Type B pancreatic cell (in vitro differentiated cells): ENCODE data around the gene TSC2. TPM values are rescaled to one million over a fixed set of nuclear protein-coding genes. Genes with fewer than 3 reads are reported as not detected.
"Not testable (repeated sequence)": the region's sequence is repeated elsewhere in the genome, so short reads cannot be mapped to it uniquely, and the experiment has no call there.

Source experiments
- DNase-seq: peaks from one replicate; pipeline ENCODE4 v3.0.0; 2021; ENCODE audit warnings: mixed read lengths; ENCODE audit not compliant: unreplicated experiment; ENCODE audit errors: extremely low spot score
- H3K27ac Mint-ChIP-seq: 2 replicates; pipeline ENCODE4 v1.8.0; 2021; ENCODE audit warnings: mild to moderate bottlenecking, mixed read lengths
- H3K27me3 Mint-ChIP-seq: 2 replicates; pipeline ENCODE4 v1.8.0; 2021; ENCODE audit warnings: mixed read lengths
- H3K36me3 Mint-ChIP-seq: 2 replicates; pipeline ENCODE4 v1.8.0; 2021; ENCODE audit warnings: mixed read lengths
- H3K4me1 Mint-ChIP-seq: one replicate; pipeline ENCODE4 v1.8.0; 2021; ENCODE audit warnings: mixed read lengths; ENCODE audit not compliant: unreplicated experiment
- H3K4me3 Mint-ChIP-seq: 2 replicates; pipeline ENCODE4 v1.8.0; 2021; ENCODE audit warnings: mild to moderate bottlenecking, mixed read lengths
- H3K9me3 Mint-ChIP-seq: 2 replicates; pipeline ENCODE4 v1.8.0; 2021; ENCODE audit warnings: mixed read lengths
- microRNA-seq: library from miRNA; unstranded; fragments of <30 nt; microRNA quantifications from one replicate; pipeline ENCODE4, GENCODE V29; 2020
- total RNA-seq: library from RNA; stranded (reverse); gene quantifications from 2 replicates; pipeline ENCODE4 v1.2.1, GENCODE V29; 2021; ENCODE audit warnings: low replicate concordance

The TSC2 gene
- total RNA-seq, 1 donor from 2014 or later, result 208 TPM

DNA sequence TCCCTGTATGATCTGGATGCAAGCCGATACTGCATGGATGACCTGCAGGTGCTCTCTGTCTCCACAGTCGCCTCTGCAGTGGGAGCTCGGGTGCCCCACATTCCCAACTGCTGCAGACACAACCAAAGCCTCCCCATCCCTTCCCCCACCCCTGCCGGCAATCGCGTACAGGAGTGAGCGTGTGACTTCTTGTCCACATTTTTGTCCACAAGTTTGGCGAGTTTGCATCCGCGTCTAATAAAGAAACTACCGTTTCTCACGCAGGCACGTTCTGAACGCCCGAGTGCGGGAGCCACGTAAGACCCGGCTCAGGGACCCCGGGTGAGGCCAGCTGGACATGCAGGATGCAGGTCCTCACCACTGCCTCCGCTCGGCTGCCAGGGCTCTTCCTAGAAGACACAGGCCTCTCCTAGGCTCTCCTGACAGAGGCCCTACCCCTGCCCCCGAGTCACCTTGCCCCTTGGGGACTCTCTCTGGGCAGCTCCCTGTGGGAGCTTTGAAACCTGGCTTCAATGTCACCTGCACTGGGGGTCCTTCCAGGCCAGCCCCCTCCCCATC is 82.2 kb downstream of the TSC2 start:
- Mint-ChIP-seq H3K27ac (peak overlapping the region; percentile 72), H3K4me3 (peak overlapping the region; percentile 60)
- H3K4me1 Mint-ChIP-seq, H3K9me3 Mint-ChIP-seq, H3K27me3 Mint-ChIP-seq, DNase-seq, H3K36me3 Mint-ChIP-seq: not testable (repeated sequence)

- not testable (repeated sequence) for DNase-seq, H3K27ac Mint-ChIP-seq, H3K36me3 Mint-ChIP-seq, H3K27me3 Mint-ChIP-seq, H3K4me1 Mint-ChIP-seq, H3K4me3 Mint-ChIP-seq, H3K9me3 Mint-ChIP-seq
Observed at GRCh38 chr16:2133797-2134196, 86.0 kb downstream of the TSC2 start.

DNA sequence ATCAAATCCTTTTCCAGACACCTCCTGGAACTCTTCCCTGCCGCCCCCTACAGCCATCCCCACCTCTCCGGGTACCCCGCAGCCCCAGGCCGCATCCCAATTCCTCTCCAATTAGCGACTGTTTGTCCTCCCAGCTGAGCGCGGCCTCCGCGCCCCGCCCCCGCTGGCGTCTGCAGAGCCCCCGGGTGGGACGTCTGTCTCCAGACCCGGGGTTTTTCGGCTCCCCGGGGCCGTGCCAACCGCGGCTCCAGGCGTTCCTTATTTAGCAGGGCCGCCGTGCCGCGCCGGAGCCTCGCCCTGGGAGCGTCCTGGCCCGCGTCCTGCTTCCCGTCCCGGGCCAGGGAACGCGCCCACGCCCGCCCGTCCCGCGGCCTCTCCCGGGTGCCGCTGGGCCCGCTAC is 87.3 kb downstream of the TSC2 start:
- H3K27ac Mint-ChIP-seq, H3K27me3 Mint-ChIP-seq, H3K36me3 Mint-ChIP-seq, H3K9me3 Mint-ChIP-seq, H3K4me1 Mint-ChIP-seq, DNase-seq: not testable (repeated sequence)
- H3K4me3 Mint-ChIP-seq, result peak overlapping the region; percentile 85

DNA sequence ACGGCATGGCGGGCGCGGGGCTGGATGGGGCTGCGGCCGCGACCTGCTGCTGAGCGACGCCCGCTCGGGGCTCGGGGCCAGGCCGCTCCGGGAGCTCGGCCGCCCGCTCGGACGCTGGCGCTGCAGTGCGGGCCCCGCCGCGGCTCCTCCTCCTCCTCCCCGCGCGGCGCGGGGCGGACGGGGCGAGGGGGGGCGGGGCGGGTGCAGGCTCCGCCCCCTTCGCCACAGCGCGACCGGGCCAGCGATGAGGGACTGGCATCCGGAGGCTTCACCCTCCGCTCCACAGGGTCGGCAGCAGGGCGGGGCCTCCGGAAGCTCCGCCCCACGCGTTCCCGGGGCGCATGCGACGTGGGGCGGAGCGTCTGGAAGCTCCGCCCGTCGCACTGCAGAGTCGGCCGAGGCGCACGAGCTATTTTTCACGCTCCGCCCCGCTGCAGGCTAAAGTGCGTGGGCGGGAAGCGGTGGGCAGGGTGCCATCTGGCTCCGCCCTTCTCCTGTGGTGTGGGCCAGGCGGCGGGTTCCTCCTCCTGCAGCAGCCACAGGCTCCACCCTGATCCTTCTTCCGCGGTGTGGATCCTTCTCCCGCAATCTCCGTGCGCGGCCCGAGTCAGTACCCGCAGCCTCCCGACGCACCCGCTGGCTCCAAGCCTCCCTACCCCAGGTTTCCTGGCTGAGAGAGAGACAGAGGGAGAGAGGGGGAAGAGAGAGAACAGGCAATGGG is 88.1 kb downstream of the TSC2 start, which contains the start of gene PKD1:
Gene PKD1, minus strand, starts transcription at position 129 of the 721 bp plus-strand sequence. CDS start 209 bp downstream, outside the sequence.
- not testable (repeated sequence) for H3K36me3 Mint-ChIP-seq, H3K9me3 Mint-ChIP-seq, H3K27me3 Mint-ChIP-seq
- DNase-seq, result peak; percentile 100
- Mint-ChIP-seq H3K4me3 (peak within 1 kb of the TSS; percentile 98), H3K27ac (peak within 1 kb of the TSS; percentile 91), H3K4me1 (peaks cover 11% of the 10 kb centered on the region)

Small RNA genes lying within 50 kb of the gene (microRNA-seq; reads per million reads assigned to microRNA genes)
- not detected for gene MIR1225
- not detected for gene MIR3180-5
- not detected for gene MIR4516
- not detected for gene MIR6511B1

Other genes with a start within 250 kb of the TSC2 start
- 32.0 and 36.7 TPM in 2 replicates for gene HAGH, start 221.2 kb upstream of the TSC2 start, total RNA-seq
- gene FAHD1, start 220.8 kb upstream of the TSC2 start, total RNA-seq, result 33.2 and 41.1 TPM in 2 replicates
- not detected in 2 replicates for gene MEIOB, start 175.8 kb upstream of the TSC2 start, total RNA-seq
- gene HS3ST6, start 129.6 kb upstream of the TSC2 start, total RNA-seq, result 1.3 and 5.6 TPM in 2 replicates
- gene MSRB1, start 104.8 kb upstream of the TSC2 start, total RNA-seq, result 34.8 and 37.7 TPM in 2 replicates
- gene RPL3L, start 93.3 kb upstream of the TSC2 start, total RNA-seq, result not detected in 2 replicates
- gene NDUFB10, start 88.4 kb upstream of the TSC2 start, total RNA-seq, result 122 and 130 TPM in 2 replicates
- gene RPS2, start 83.2 kb upstream of the TSC2 start, total RNA-seq, result 3,017 and 3,035 TPM in 2 replicates
- not detected in 2 replicates for gene RNF151, start 81.1 kb upstream of the TSC2 start, total RNA-seq
- gene TBL3, start 75.9 kb upstream of the TSC2 start, total RNA-seq, result 37.0 and 40.0 TPM in 2 replicates
- gene NOXO1, start 66.5 kb upstream of the TSC2 start, total RNA-seq, result 0.63 and 2.0 TPM in 2 replicates
- gene GFER, start 63.8 kb upstream of the TSC2 start, total RNA-seq, result 25.3 and 31.6 TPM in 2 replicates
- 2.4 and 2.5 TPM in 2 replicates for gene SYNGR3, start 58.0 kb upstream of the TSC2 start, total RNA-seq
- gene ZNF598, start 38.2 kb upstream of the TSC2 start, total RNA-seq, result 43.9 and 46.1 TPM in 2 replicates
- gene NPW, start 28.2 kb upstream of the TSC2 start, total RNA-seq, result 3.9 and 4.7 TPM in 2 replicates
- 23.3 and 23.4 TPM in 2 replicates for gene NHERF2, start 21.1 kb upstream of the TSC2 start, total RNA-seq
- 18.1 and 37.6 TPM in 2 replicates for gene NTHL1, start 151 bp upstream of the TSC2 start, total RNA-seq
- 76.2 and 131 TPM in 2 replicates for gene PKD1, start 87.9 kb downstream of the TSC2 start, total RNA-seq
- 7.4 and 9.9 TPM in 2 replicates for gene RAB26, start 100.6 kb downstream of the TSC2 start, total RNA-seq
- 71.0 and 81.6 TPM in 2 replicates for gene TRAF7, start 107.8 kb downstream of the TSC2 start, total RNA-seq
- 2.7 and 6.3 TPM in 2 replicates for gene CASKIN1, start 148.6 kb downstream of the TSC2 start, total RNA-seq
- gene MLST8, start 157.5 kb downstream of the TSC2 start, total RNA-seq, result 44.9 and 56.8 TPM in 2 replicates
- gene BRICD5, start 162.9 kb downstream of the TSC2 start, total RNA-seq, result 8.7 and 16.6 TPM in 2 replicates
- gene PGP, start 166.9 kb downstream of the TSC2 start, total RNA-seq, result 16.2 and 25.5 TPM in 2 replicates
- gene E4F1, start 175.6 kb downstream of the TSC2 start, total RNA-seq, result 24.9 and 30.4 TPM in 2 replicates
- gene DNASE1L2, start 188.5 kb downstream of the TSC2 start, total RNA-seq, result 0.57 and 2.6 TPM in 2 replicates
- 72.7 and 89.7 TPM in 2 replicates for gene ECI1, start 203.6 kb downstream of the TSC2 start, total RNA-seq
- 180 and 241 TPM in 2 replicates for gene RNPS1, start 220.1 kb downstream of the TSC2 start, total RNA-seq